ENCODE data around the gene SEMA3D.
A peak's percentile ranks its signal among the peaks of the same experiment; 100 is the strongest.

SEMA3D gene

DNA sequence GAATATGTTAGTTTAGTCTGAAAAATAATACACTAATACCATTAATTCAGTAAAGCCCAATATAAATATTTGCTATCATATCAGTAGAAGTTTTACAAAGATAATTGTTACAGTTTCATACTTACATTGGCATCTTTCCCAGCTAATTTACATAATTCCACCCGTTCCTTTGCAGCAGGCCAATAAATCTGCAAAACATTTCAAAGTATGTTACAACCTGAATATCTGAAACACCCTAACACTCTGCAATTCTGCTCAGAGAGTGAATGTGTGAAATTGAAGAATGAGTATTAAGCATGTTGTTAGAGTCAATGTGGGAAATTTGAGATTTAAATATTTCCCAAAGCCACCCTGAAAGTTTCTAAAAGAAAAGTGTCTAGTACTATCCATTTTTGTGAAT is 105.5 kb downstream of the SEMA3D start:
- DNase-seq (ENCODE audit: low spot score): no peak
- FAIRE-seq: no peak

DNA sequence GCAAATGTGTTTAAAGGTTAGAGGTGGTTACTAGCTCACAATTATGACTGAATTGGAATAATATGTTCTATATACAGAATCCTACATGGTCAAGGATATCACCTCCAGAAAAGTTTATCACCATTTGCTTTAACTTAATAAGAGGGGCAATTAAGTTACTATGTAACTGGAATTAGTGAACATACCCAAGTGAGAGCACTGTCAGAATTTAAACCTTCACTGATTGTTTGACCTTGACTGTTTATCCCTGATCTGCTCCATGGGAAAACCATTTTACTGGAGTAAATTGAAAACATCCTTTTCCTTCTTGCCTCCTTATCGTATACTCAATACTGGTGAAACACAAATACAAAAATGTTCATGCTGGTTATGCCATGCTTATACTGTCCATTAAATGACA is 107.4 kb downstream of the SEMA3D start:
- DNase-seq (ENCODE audit: low spot score) (no peak), FAIRE-seq (no peak)

DNA sequence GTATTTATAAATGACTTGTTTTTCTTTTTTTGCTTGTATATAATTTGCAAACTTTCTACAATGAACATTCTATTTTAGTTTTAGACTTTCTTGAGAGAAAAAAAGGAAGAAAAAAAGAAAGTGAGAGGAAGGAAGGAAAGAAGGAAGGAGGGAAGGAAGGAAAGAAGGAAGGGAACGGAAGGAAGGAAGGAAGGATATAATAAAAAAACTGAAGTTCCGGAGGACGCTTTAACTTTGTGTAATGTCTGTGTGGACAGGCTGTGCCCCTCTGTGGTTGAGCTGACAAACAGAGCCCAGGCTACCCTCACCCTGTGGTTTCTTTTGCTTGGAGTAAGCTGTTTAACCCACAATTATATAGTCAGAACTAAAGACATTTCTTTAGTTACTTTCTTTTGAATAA is 108.7 kb downstream of the SEMA3D start:
- FAIRE-seq (no peak), DNase-seq (ENCODE audit: low spot score) (no peak)

DNA sequence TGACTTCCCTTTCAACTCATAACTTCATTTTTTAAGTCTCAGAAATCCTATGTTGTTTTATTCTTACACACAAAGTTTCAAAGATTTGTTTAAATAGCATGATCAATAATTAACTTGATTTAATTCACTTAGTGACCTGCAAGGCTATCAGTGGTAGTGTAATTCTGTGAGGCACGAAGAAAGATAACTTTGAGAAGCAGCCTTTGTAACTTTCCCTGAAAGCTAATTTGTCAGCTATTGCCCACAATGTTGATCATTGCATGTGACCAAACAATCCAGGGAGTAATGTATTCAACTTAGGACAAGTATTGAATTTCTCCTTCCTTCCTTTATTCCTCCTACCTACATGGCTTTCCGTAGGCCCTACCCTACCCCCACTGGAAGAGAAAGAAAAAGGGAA is 111.0 kb downstream of the SEMA3D start:
- DNase-seq (ENCODE audit: low spot score): no peak
- FAIRE-seq: no peak

DNA sequence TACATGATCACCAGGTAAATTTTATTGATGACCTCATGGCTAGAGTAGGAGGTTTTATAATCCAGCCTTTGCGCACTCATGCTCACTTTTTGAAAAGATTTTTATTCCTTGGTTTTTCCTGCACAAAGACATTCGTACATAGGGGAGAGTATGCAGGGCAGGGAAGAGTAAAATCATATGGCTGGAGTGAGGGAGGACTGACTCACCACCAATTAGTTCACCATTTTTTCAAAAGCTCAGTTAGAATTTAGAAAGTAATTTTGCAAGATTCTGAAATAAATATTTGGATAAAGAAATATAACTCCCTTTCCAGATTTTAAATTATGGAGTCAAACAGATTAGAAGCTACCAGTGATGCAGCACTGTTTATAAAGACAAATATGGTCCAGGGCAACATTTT is 111.9 kb downstream of the SEMA3D start:
- DNase-seq (ENCODE audit: low spot score) (no peak), FAIRE-seq (no peak)

DNA sequence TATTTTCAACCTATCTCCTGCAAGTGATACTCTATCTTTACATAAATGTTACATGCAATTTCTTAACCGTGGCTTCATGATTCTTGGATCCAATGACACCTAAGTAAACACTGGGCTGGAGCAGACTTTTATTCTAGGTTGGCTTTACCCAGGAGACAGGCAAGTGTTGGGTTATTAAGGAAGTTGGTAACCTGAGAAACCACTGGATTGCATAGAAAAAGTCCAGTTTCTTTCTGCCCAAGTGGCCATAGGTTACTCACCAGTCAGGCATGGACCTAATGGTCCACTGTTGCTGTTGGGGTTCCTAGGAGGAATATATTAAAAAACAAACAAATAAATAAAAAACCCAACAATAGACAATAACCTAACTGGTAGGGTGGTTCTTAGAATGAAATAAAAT is 112.8 kb downstream of the SEMA3D start:
- FAIRE-seq: no peak
- no peak for DNase-seq (ENCODE audit: low spot score)

DNA sequence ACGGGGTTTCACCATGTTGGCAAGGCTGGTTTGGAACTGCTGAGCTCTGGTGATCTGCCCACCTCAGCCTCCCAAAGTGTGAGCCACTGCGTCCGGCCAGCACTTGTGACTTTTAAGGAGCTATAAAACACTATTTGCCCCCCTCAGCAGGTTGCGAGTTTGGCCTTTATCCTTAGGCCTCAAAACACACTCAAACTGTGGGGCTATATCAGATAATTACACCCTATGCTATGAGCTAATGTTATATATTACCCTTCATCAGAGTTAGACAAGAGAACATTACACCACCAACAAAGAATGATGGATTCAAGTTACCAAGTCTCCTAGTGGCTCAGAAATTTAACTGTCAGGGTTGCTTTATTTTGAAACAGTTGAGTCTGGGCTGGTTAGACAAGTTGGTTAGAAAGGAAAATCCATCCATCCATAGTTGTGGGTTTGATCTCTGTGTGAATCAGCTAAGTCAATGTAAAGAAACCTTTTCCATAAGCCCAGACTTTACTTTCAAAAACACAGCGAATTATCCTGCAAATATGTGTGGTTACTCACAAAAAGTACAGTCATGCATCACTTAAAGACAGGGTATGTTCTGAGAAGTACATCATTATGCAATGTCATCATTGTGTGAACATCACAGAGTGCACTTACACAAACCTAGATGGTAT is 115.8 kb downstream of the SEMA3D start:
- DNase-seq (ENCODE audit: low spot score) (no peak), FAIRE-seq (peak; percentile 84)

DNA sequence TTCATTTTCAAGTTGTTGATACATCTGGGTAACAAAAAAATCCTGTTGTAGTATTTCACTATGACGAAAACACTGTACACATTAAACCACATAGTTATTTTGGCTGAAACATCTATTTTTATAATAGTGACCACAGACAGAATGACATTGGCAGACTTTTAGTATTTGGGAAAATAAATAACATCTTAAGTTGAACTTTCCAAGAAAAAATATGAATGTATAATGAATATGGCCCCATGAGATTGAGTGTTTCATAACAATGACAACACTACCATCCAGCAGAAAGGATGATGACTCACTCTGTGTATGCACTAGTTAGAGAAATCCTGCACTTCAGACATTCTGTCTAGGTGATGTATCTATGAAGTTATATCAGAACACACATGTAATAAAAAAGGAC is 118.1 kb downstream of the SEMA3D start:
- FAIRE-seq (peak; percentile 23), DNase-seq (ENCODE audit: low spot score) (peak; percentile 20)

DNA sequence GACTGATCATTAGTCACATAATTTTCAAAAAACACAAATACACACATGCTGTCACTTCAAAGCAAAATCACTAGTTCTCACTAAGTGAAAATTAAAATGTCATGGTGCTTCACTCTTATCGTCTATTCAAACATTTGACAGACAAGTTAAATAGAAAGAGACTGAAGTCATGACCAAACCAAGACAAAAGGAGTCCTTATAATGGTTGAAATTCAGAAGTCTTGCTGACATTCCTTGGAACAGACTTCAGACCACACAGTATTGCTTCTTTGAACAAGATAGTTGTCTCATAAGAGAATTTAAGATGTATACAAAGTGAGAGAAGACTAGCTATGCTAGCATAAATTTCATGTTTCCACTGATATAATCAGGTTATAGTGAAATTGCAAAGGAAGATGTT is 119.5 kb downstream of the SEMA3D start:
- FAIRE-seq: no peak
- no peak for DNase-seq (ENCODE audit: low spot score)

DNA sequence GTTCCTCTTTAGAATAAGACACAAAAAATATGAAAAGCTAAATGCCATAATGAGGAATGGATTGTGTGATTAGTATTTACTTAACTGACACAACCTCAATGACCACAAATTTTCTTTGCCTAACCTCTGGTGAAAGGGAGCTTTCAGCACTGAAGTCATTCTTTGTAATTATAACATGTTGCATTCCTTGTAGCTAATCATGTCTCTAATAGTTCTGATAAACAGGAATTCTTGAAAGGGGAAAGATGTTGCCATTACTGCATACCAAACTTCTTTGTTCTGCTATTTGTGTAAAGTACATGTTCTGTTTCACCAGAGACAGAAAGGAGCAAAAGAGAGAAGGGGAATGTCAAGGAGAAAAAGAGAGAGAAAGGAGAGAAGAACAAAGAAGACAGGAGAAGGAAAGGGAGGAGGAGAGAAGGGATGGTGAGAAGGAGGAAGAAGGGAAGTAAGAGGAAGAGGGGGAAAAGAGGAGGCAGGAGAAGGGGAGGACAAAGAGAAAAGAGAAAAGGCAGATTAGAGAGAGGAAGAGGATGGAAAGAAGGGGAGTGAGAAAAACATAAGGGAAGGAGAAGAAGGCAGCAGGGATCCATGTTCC is 120.9 kb downstream of the SEMA3D start:
- FAIRE-seq: peak; percentile 27
- DNase-seq (ENCODE audit: low spot score): no peak

DNA sequence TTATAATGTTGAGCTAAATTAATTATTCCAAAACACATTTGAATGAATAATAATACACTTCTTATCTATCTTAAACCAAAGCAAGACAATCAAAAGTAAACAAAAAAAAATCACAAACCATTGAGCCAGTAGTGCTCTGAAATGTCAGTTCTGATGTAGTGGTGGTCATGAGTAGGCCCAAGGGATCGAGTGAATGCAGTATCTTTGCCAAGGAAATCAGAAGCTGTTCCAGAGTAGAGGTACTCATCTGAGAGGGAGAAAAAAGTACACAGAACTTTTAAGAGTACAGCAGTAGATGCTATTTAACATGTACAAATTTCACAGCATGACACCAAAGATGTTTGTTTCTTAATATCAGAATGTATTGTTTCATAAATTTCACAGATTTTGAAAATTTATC is 121.5 kb downstream of the SEMA3D start:
- DNase-seq (ENCODE audit: low spot score) (no peak), FAIRE-seq (no peak)

DNA sequence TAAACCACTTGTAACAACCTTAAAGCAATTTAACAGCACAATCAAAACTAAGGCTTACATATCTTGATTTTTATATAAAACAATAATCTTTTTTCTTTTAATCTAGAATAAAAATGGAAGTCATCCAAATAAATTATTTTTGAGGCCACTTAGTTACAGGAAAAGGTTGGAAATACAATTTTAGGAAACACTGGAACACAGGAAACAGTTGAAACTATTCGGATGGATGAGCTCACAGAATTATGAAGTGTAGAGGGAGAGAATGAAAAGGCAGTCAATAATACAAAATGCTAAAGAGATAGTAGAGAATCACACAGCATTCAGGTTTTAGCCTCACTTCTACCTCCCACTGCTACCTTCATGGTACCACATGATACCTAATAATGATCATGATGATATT is 124.2 kb downstream of the SEMA3D start:
- DNase-seq (ENCODE audit: low spot score): no peak
- FAIRE-seq: no peak

DNA sequence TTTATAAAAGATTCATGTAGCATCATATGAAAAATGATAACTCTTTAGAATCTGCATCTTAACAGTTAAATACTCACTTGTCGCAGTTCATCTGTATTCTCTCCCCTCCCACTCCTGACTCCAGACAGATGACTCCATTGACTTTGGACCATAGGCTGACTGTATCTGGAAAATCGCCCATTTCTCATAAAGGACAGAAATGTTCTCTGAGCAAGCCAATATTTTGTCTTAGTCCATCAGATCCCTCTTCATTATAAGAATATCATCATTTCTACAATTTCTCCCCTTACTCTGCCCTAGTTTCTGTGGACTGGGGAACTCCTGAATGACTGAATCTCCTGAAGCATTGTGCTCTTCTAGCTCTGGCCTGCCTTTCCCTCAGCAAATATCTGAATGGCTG is 125.4 kb downstream of the SEMA3D start:
- no peak for DNase-seq (ENCODE audit: low spot score)
- FAIRE-seq: no peak

DNA sequence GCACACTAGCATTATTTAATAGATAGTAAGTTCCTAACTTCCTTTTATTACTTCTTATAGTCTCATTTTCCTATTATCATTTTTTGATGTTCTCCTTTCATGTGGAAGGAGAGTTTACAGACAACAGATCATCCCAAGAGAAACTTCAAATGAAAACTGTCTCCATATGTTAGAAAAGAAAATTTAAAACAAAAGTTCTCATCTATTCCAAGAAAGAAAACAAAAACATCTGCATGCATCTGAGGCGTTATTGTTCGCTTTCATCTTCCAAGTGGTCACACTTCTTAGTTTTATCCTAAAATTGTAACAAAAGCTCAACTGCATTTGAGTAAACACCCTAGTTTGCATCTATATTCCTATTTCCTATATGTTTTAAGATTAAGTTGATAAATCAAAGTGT is 126.2 kb downstream of the SEMA3D start:
- no peak for DNase-seq (ENCODE audit: low spot score)
- no peak for FAIRE-seq

DNA sequence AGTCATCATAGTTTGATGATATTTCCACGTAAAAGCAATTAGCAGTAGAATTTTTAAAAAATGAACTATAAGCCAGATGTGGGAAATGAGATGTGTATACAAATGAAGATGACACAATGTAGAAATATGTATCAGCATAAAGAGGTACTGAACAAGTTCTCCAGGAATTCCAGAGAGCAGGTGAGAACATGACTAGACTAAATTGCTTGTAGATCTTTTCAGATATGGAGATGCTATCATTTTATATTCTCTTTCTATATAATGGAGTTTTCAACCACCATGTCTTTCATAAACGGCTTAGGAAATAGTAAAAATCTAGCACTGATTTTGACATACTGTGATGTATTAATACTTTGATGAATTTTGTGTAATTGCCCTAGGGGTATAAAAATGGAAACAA is 130.9 kb downstream of the SEMA3D start:
- no peak for FAIRE-seq
- no peak for DNase-seq (ENCODE audit: low spot score)

DNA sequence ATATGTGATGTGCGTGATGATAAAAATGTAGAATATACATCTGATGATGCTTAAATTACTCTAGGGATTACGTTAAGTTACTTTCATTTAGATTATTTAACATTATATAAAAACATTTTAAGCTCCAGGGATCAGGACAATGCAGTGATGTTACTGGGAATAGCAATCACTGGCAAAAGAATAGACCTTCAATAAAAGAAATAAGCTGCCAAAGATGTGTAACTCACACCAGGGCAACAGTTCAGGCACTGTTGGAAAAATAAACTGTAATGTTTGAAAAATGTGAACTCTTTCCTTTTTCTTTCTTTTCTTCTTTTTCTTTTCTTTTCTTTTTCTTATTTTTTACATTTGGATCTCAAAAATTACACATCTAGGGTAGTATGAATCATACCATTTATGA is 131.7 kb downstream of the SEMA3D start:
- FAIRE-seq: no peak
- DNase-seq (ENCODE audit: low spot score): no peak

DNA sequence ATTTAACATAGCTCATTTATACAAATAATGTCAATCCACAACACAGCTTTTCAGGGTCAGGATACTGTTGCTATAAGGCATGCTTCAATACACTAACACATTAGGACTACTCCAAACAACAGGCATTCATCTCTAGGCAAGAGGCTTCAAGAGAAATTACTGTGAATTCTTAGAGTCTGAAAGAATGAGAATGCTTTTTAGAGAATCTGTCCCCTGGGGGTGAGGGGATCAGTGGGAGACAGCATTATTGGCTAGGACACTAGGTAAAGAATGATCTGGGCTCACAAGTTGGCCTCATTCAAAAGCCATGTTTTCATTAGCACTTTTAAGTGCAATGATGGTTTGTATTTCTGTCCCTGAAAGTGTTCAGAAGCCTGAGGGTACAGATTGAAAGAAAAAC is 132.6 kb downstream of the SEMA3D start:
- DNase-seq (ENCODE audit: low spot score) (no peak), FAIRE-seq (no peak)

DNA sequence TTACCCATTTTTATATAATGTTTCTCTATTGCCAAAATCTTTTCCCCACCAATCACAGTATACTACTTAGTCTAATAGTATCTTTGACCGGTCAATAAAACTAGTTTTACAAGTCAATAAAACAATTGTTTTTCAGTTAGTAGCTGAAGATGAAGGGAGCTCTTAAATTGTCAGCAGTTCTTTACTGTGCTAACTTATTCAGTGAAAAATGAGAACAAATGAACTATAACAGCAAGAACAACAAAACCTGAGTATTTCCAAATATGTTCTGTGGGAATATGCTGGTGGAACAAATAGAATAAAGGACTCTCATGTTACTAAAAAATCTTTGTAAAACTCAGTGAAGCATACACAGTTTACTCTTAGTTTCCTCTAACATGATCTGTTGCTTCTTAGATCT is 134.0 kb downstream of the SEMA3D start:
- no peak for DNase-seq (ENCODE audit: low spot score)
- FAIRE-seq: no peak

DNA sequence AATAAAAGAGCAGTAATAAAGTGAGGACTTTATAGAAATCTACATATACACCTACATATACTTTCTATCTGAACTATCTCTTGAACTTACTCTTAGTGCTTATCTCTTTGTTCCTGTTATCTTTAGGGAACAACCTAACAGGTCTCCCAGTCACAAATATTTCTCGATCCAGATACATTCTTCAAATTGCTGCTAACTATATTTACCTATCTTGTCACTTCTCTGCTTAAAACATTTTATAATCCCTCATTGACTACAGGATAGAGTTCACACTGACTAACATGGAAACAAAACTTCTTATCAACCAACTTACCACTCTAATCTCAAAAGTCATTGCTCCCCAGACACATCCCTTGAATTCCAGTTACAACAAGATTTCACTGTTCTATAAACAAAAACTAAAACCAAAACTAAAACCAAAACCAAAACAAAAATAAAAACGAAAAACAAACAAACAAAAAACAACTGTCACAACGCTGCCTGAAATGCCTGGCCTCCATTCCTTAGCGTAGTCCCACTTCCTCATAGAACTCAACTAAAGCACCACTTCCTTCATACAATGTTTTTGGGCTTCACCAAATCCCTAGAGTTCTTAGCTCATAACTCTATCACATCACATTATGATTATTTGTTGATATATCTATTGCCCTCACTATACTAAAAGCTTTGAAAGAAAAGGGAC is 134.7 kb downstream of the SEMA3D start:
- FAIRE-seq (no peak), DNase-seq (ENCODE audit: low spot score) (no peak)

DNA sequence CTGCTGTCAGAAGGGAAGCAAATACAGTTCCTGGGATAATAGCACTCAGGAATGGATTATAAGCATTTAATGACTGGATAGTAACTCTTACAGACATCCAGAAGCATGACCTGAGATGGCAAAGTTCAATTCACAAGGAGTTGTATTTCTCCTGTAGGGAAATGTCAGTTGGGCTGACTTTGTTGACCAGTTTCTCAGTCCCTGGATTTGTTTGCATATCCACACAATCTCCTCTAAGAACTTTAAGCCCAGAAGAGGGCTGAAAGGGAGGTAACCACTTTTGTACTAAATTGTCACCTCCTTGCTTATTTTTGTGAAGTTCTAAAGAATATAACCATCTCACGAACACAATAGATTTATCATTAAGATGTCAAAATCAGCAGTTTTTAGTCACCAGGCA is 140.3 kb downstream of the SEMA3D start:
- FAIRE-seq (no peak), DNase-seq (ENCODE audit: low spot score) (no peak)

DNA sequence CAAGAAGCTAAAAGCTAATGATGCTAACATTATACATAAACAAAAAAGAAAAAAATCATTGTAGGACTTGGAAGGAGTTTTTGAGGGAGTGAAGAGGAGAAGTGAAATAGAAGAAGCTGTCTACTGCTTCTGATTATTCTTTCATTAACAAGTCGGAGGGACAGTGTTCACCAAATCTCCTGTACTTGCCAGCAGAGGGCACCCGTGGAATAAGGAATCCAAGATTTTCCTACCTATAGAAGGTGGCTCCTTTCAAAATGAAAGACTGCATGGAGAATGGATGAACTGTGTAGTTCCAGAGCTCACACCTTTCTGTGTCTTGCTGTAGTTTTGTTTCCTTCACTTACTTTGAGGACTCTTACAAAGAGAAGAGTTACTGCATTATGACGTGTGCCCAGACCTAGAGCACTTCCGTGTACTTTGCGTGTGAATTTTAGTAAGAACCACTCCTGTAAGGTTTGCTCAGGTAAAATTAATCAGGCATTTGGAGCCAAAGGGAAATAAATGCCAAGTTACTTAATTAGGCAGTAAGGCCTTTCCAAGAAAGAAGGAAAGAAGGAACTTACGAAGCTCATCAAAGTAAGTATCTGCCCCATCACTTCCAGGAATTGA is 145.1 kb downstream of the SEMA3D start:
- DNase-seq (ENCODE audit: low spot score) (peak; percentile 65), FAIRE-seq (peak; percentile 56)

DNA sequence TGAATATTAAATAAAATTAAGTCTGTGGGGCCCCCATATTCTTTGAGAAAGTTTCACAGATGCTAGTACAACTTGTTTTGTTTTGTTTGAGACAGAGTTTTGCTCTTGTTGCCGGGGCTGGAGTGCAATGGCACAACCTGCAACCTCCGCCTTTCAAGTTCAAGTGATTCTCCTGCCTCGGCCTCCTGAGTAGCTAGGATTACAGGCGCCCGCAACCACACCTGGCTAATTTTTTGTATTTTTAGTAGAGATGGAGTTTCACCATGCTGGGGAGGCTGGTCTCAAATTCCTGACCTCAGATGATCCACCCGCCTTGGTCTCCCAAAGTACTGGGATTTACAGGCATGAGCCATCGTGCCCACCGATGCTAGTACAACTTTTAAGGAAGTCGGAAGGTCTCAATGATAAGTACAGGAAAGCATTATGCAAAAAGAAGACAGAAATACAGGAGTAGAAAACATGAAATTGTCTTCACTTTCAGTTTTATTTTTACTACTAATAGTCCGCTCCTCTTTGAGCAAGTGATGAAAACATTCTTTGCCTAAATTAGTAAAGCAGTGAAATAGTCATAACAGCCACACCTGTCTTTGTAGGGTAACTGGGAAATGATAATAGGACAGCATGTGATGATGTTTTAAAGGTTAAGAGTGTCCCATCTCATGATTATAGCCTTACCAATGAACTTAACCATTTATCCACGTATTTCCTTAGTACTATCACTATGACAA is 147.5 kb downstream of the SEMA3D start:
- no peak for DNase-seq (ENCODE audit: low spot score)
- FAIRE-seq: peak; percentile 13
